ENCODE data around the gene PRPF40B.

PRPF40B gene

DNA sequence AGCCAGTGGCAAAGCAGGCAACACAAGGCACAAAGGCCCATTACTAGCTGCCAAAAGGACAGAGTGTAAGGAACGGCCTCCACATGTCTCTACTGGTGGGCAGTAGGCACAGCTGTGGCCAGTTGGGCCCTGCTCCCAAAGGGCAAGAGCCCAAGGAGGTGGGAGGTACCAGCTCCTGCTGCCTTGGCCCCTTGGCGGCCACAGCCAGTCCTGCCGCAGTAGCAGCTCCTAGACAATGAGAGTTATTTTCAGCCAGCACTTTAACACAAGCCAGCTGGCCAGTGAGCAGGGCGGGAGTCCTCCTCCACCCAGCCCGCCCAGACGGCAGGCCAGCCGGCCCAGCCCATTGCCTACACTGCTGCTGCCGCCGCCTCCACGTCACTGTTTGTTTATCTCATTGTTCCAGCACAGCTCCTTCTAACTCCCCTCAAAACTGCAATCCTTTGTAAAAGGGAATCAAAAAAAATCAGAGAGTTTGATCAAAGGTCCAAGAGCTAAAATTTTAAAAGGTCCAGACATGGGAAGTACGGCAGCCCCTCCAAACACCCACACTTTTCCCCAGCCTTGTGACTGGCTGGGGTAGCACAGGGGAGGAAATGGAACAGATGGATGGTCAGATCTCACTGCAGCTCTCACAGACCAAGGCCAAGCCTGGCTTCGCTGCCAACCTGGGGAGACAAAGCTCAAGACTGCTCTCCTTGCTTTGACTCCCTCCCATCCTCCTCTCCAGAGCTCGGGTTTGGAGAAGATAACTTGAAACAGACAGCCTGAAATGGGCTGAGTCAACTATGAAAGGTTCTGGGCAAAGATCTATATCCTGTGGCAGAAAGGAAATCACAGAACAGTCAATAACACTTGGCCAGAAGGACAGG is 50.3 kb downstream of the PRPF40B start:
- TF ChIP-seq, protein P1, sequence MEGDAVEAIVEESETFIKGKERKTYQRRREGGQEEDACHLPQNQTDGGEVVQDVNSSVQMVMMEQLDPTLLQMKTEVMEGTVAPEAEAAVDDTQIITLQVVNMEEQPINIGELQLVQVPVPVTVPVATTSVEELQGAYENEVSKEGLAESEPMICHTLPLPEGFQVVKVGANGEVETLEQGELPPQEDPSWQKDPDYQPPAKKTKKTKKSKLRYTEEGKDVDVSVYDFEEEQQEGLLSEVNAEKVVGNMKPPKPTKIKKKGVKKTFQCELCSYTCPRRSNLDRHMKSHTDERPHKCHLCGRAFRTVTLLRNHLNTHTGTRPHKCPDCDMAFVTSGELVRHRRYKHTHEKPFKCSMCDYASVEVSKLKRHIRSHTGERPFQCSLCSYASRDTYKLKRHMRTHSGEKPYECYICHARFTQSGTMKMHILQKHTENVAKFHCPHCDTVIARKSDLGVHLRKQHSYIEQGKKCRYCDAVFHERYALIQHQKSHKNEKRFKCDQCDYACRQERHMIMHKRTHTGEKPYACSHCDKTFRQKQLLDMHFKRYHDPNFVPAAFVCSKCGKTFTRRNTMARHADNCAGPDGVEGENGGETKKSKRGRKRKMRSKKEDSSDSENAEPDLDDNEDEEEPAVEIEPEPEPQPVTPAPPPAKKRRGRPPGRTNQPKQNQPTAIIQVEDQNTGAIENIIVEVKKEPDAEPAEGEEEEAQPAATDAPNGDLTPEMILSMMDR (IDR thresholded peaks at IDR 0.05; ENCODE audit: poor library complexity, severe bottlenecking), result no peak
- Histone ChIP-seq H3K4me3 (ENCODE audit: severe bottlenecking) (no peak overlapping the region), H3K4me1 (ENCODE audit: insufficient read depth, poor library complexity, severe bottlenecking) (no peaks in the 10 kb centered on the region), H3K27ac (ENCODE audit: poor library complexity, severe bottlenecking) (no peak overlapping the region), H3K36me3 (ENCODE audit: low read depth) (no peaks in the 10 kb centered on the region), H3K9me3 (ENCODE audit: severe bottlenecking) (no peaks in the 10 kb centered on the region), H3K27me3 (ENCODE audit: insufficient read depth, poor library complexity, severe bottlenecking) (no peaks in the 10 kb centered on the region)
- peak; percentile 61 for ATAC-seq (ENCODE audit: low read depth)
- no peak for DNase-seq (ENCODE audit: low spot score)

DNA sequence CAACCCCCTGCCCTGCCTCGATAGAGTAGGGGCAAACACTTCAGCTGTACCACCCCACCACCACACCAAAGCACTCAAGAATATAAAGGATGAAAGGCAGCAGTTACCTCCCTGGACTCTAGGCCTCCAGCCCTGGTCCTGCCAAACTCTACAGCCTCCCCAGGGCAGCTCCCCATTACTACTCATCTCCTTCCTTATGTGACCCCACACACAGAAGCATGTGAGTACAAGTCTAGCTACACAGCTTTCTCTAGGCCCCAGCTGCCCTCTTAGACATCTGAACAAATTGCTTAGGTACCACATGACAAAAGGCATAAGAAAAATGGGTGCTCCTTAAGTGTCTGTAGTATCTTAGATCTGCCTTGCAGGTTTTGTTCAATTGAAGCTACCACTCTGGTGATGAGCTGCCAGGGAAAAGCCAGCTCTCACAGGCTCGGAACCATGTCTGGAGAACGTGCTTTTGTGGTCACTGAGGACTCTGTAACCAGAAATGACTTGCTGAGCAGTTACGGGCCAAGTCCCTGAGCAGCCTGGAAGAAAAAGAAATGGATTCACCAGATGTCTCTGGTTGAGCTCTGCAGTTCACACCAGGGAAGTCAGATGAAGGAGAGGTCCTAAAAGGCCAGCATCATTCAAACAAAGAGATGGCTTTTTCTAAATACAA is 51.1 kb downstream of the PRPF40B start:
- TF ChIP-seq, protein P1 (IDR thresholded peaks at IDR 0.05; ENCODE audit: poor library complexity, severe bottlenecking), result no peak
- no peaks in the 10 kb centered on the region for H3K9me3 ChIP-seq (ENCODE audit: severe bottlenecking)
- H3K27me3 ChIP-seq (ENCODE audit: insufficient read depth, poor library complexity, severe bottlenecking), result no peaks in the 10 kb centered on the region
- DNase-seq (ENCODE audit: low spot score), result no peak
- no peak overlapping the region for H3K27ac ChIP-seq (ENCODE audit: poor library complexity, severe bottlenecking)
- no peaks in the 10 kb centered on the region for H3K4me1 ChIP-seq (ENCODE audit: insufficient read depth, poor library complexity, severe bottlenecking)
- no peak for ATAC-seq (ENCODE audit: low read depth)
- H3K4me3 ChIP-seq (ENCODE audit: severe bottlenecking), result no peak overlapping the region
- H3K36me3 ChIP-seq (ENCODE audit: low read depth), result no peaks in the 10 kb centered on the region

DNA sequence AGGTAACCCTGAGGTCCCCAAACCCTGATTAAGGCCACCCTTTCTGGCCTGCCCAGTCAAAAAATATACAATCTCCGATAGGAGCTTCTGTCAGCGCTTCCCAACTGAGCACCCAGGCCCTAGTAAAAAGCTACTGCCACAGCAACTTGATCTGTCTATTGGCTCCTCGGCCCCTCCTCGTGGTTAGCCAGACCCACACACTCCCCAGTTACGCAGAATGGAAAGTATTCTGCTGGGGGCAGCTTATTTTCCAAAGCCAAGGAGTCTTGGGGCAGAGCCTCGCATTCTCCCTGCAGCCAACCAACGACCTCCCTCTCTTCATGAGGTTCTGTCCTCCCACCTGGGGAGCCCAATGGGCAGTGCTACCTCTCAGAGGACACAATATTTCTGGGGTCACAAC is 51.8 kb downstream of the PRPF40B start:
- Histone ChIP-seq H3K27me3 (ENCODE audit: insufficient read depth, poor library complexity, severe bottlenecking) (no peaks in the 10 kb centered on the region), H3K36me3 (ENCODE audit: low read depth) (no peaks in the 10 kb centered on the region), H3K4me3 (ENCODE audit: severe bottlenecking) (no peak overlapping the region), H3K4me1 (ENCODE audit: insufficient read depth, poor library complexity, severe bottlenecking) (no peaks in the 10 kb centered on the region), H3K27ac (ENCODE audit: poor library complexity, severe bottlenecking) (no peak overlapping the region), H3K9me3 (ENCODE audit: severe bottlenecking) (no peaks in the 10 kb centered on the region)
- no peak for DNase-seq (ENCODE audit: low spot score)
- TF ChIP-seq, protein P1 (IDR thresholded peaks at IDR 0.05; ENCODE audit: poor library complexity, severe bottlenecking), result no peak
- ATAC-seq (ENCODE audit: low read depth), result no peak

DNA sequence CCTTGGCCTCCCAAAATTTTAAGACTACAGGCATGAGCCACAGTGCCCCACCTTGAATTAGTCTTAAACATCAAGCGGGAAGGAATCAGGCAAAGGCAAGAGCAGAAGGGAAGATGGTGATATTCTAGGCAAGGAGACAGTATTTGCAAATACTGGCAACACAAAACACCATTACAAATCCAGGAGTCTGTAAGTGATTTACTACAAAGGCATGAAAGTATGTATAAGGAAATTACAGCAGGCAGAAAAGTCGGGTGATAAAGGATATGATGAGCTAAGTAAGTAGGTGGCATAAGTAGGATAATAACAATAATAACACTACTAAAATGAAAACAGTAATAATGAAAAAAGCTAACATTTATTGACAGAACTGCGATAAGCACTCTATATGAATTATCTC is 55.4 kb downstream of the PRPF40B start:
- Histone ChIP-seq H3K27me3 (ENCODE audit: insufficient read depth, poor library complexity, severe bottlenecking) (no peaks in the 10 kb centered on the region), H3K4me1 (ENCODE audit: insufficient read depth, poor library complexity, severe bottlenecking) (no peaks in the 10 kb centered on the region), H3K9me3 (ENCODE audit: severe bottlenecking) (no peaks in the 10 kb centered on the region), H3K27ac (ENCODE audit: poor library complexity, severe bottlenecking) (no peak overlapping the region), H3K36me3 (ENCODE audit: low read depth) (no peaks in the 10 kb centered on the region), H3K4me3 (ENCODE audit: severe bottlenecking) (no peak overlapping the region)
- ATAC-seq (ENCODE audit: low read depth) (no peak), DNase-seq (ENCODE audit: low spot score) (no peak)
- TF ChIP-seq, protein P1 (IDR thresholded peaks at IDR 0.05; ENCODE audit: poor library complexity, severe bottlenecking), result no peak

DNA sequence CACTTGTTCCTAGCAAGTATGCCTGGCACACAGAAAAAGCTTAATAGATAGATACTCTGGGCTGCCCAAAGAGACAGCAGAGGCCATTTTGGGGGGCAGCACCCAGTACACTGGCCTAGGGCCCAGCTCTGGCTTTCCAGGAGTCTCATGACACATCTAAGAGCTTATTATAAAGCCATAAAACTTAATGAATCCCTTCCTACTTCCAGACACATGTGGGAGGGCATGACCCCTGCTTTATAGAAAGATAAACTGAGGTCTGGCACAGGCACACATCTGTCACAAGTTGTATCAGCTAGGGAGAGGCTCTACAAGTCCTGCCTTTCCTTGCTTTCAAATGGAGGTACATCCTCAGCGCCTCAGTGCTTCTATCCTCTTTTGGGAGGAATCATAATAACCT is 56.7 kb downstream of the PRPF40B start:
- no peak for ATAC-seq (ENCODE audit: low read depth)
- no peaks in the 10 kb centered on the region for H3K27me3 ChIP-seq (ENCODE audit: insufficient read depth, poor library complexity, severe bottlenecking)
- no peaks in the 10 kb centered on the region for H3K9me3 ChIP-seq (ENCODE audit: severe bottlenecking)
- H3K36me3 ChIP-seq (ENCODE audit: low read depth), result no peaks in the 10 kb centered on the region
- no peak overlapping the region for H3K4me3 ChIP-seq (ENCODE audit: severe bottlenecking)
- no peak overlapping the region for H3K27ac ChIP-seq (ENCODE audit: poor library complexity, severe bottlenecking)
- TF ChIP-seq, protein P1 (IDR thresholded peaks at IDR 0.05; ENCODE audit: poor library complexity, severe bottlenecking), result no peak
- DNase-seq (ENCODE audit: low spot score), result no peak
- H3K4me1 ChIP-seq (ENCODE audit: insufficient read depth, poor library complexity, severe bottlenecking), result no peaks in the 10 kb centered on the region
